Measurements from ENCODE around the gene OR51V1. TPM values are rescaled to one million over a fixed set of nuclear protein-coding genes. Genes with fewer than 3 reads are reported as not detected.

Gene OR51V1
- total RNA-seq, 1 donor from 2014 or later, result not detected

DNA sequence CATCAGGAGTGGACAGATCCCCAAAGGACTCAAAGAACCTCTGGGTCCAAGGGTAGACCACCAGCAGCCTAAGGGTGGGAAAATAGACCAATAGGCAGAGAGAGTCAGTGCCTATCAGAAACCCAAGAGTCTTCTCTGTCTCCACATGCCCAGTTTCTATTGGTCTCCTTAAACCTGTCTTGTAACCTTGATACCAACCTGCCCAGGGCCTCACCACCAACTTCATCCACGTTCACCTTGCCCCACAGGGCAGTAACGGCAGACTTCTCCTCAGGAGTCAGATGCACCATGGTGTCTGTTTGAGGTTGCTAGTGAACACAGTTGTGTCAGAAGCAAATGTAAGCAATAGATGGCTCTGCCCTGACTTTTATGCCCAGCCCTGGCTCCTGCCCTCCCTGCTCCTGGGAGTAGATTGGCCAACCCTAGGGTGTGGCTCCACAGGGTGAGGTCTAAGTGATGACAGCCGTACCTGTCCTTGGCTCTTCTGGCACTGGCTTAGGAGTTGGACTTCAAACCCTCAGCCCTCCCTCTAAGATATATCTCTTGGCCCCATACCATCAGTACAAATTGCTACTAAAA is 26.3 kb upstream of the OR51V1 start, which contains the start of gene HBB:
Gene HBB (minus strand): TSS at position 340 of the 579 bp plus-strand sequence. CDS start 50 bp downstream, at position 290.
- DNase-seq (ENCODE audit: low spot score, unreplicated experiment), result no peak
- Mint-ChIP-seq H3K4me3 (ENCODE audit: low read depth) (no peak within 1 kb of the TSS), H3K4me1 (ENCODE audit: low read depth) (no peaks in the 10 kb centered on the region), H3K9me3 (ENCODE audit: low read depth) (no peaks in the 10 kb centered on the region), H3K27me3 (no peaks in the 10 kb centered on the region), H3K27ac (no peak within 1 kb of the TSS), H3K36me3 (ENCODE audit: insufficient read depth) (no peaks in the 10 kb centered on the region)
- TF ChIP-seq, protein P1, sequence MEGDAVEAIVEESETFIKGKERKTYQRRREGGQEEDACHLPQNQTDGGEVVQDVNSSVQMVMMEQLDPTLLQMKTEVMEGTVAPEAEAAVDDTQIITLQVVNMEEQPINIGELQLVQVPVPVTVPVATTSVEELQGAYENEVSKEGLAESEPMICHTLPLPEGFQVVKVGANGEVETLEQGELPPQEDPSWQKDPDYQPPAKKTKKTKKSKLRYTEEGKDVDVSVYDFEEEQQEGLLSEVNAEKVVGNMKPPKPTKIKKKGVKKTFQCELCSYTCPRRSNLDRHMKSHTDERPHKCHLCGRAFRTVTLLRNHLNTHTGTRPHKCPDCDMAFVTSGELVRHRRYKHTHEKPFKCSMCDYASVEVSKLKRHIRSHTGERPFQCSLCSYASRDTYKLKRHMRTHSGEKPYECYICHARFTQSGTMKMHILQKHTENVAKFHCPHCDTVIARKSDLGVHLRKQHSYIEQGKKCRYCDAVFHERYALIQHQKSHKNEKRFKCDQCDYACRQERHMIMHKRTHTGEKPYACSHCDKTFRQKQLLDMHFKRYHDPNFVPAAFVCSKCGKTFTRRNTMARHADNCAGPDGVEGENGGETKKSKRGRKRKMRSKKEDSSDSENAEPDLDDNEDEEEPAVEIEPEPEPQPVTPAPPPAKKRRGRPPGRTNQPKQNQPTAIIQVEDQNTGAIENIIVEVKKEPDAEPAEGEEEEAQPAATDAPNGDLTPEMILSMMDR (IDR thresholded peaks at IDR 0.05; ENCODE audit: unreplicated experiment), result no peak

DNA sequence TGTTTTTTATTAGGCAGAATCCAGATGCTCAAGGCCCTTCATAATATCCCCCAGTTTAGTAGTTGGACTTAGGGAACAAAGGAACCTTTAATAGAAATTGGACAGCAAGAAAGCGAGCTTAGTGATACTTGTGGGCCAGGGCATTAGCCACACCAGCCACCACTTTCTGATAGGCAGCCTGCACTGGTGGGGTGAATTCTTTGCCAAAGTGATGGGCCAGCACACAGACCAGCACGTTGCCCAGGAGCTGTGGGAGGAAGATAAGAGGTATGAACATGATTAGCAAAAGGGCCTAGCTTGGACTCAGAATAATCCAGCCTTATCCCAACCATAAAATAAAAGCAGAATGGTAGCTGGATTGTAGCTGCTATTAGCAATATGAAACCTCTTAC is 25.0 kb upstream of the OR51V1 start:
- Mint-ChIP-seq H3K4me1 (ENCODE audit: low read depth) (no peaks in the 10 kb centered on the region), H3K27ac (no peak overlapping the region), H3K4me3 (ENCODE audit: low read depth) (no peak overlapping the region), H3K27me3 (no peaks in the 10 kb centered on the region), H3K36me3 (ENCODE audit: insufficient read depth) (no peaks in the 10 kb centered on the region), H3K9me3 (ENCODE audit: low read depth) (peaks cover 3% of the 10 kb centered on the region)
- no peak for DNase-seq (ENCODE audit: low spot score, unreplicated experiment)
- TF ChIP-seq, protein P1 (IDR thresholded peaks at IDR 0.05; ENCODE audit: unreplicated experiment), result no peak

DNA sequence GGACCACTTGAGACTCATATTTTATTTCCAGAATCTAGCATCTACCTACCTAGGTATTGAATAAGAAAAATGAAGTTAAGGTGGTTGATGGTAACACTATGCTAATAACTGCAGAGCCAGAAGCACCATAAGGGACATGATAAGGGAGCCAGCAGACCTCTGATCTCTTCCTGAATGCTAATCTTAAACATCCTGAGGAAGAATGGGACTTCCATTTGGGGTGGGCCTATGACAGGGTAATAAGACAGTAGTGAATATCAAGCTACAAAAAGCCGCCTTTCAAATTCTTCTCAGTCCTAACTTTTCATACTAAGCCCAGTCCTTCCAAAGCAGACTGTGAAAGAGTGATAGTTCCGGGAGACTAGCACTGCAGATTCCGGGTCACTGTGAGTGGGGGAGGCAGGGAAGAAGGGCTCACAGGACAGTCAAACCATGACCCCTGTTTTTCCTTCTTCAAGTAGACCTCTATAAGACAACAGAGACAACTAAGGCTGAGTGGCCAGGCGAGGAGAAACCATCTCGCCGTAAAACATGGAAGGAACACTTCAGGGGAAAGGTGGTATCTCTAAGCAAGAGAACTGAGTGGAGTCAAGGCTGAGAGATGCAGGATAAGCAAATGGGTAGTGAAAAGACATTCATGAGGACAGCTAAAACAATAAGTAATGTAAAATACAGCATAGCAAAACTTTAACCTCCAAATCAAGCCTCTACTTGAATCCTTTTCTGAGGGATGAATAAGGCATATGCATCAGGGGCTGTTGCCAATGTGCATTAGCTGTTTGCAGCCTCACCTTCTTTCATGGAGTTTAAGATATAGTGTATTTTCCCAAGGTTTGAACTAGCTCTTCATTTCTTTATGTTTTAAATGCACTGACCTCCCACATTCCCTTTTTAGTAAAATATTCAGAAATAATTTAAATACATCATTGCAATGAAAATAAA is 24.3 kb upstream of the OR51V1 start:
- no peak overlapping the region for H3K27ac Mint-ChIP-seq
- H3K27me3 Mint-ChIP-seq, result no peaks in the 10 kb centered on the region
- no peaks in the 10 kb centered on the region for H3K4me1 Mint-ChIP-seq (ENCODE audit: low read depth)
- no peak for DNase-seq (ENCODE audit: low spot score, unreplicated experiment)
- H3K36me3 Mint-ChIP-seq (ENCODE audit: insufficient read depth), result no peaks in the 10 kb centered on the region
- TF ChIP-seq, protein P1 (IDR thresholded peaks at IDR 0.05; ENCODE audit: unreplicated experiment), result no peak
- peaks cover 5% of the 10 kb centered on the region for H3K9me3 Mint-ChIP-seq (ENCODE audit: low read depth)
- no peak overlapping the region for H3K4me3 Mint-ChIP-seq (ENCODE audit: low read depth)

DNA sequence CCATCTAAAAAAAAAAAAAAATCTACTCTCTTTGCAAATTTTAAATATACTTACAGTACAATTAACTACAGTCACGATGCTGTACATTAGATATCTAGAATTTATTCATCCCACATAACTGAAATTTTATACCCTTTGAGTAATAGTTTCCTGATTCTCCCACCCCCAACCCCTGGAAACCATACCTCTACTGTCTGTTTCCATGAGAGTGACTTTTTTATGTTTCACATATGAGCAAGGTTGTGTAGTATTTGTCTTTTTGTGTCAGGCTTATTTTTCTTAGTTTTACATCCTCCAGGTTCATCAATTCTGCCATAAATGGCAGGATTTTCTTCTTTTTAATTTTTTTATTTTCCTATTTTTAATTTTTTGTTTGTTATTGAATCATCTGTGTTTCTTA is 23.2 kb upstream of the OR51V1 start:
- Mint-ChIP-seq H3K4me3 (ENCODE audit: low read depth) (no peak overlapping the region), H3K9me3 (ENCODE audit: low read depth) (peaks cover 11% of the 10 kb centered on the region), H3K4me1 (ENCODE audit: low read depth) (no peaks in the 10 kb centered on the region), H3K36me3 (ENCODE audit: insufficient read depth) (no peaks in the 10 kb centered on the region), H3K27me3 (no peaks in the 10 kb centered on the region), H3K27ac (no peak overlapping the region)
- no peak for DNase-seq (ENCODE audit: low spot score, unreplicated experiment)
- TF ChIP-seq, protein P1 (IDR thresholded peaks at IDR 0.05; ENCODE audit: unreplicated experiment), result no peak

DNA sequence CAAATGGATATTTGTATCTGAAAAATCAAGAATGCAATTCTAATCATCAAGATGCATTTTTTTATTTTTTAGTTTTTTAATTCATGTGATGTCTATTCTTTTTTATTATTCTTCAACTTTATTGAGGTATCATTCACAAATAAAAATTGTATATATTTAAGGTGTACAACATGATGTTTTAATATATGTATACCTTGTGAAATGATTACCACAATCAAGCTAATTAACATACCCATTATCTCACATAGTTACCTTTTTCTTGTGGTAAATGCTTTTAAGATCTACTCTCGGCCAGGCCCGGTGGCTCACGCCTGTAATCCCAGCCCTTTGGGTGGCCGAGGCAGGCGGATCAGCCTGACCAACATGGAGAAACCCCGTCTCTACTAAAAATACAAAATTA is 22.7 kb upstream of the OR51V1 start:
- H3K4me3 Mint-ChIP-seq (ENCODE audit: low read depth), result no peak overlapping the region
- no peaks in the 10 kb centered on the region for H3K4me1 Mint-ChIP-seq (ENCODE audit: low read depth)
- H3K27me3 Mint-ChIP-seq, result no peaks in the 10 kb centered on the region
- peaks cover 13% of the 10 kb centered on the region for H3K9me3 Mint-ChIP-seq (ENCODE audit: low read depth)
- TF ChIP-seq, protein P1 (IDR thresholded peaks at IDR 0.05; ENCODE audit: unreplicated experiment), result no peak
- H3K27ac Mint-ChIP-seq, result no peak overlapping the region
- DNase-seq (ENCODE audit: low spot score, unreplicated experiment), result no peak
- no peaks in the 10 kb centered on the region for H3K36me3 Mint-ChIP-seq (ENCODE audit: insufficient read depth)

All from progenitor cell of endocrine pancreas (in vitro differentiated cells).